Endothelial cell of hepatic sinusoid (primary cell): ENCODE measurements around the gene OR14A16.

Source experiments
- in situ Hi-C: cut with HindIII; loops from 2 replicates; pipeline ENCODE4 v1.10.0; 2017; ENCODE audit warnings: low sequenced_read_pairs

Gene OR14A16

GRCh38 chr1:247797518-247797917, 26.4 kb downstream of the OR14A16 start:
- in situ Hi-C loops, result no loop called here

- in situ Hi-C loops, result no loop called here
These were observed 54.3 kb downstream of the OR14A16 start for GRCh38 chr1:247769603-247770002.
